IMR-90 (cell line): Measurements from ENCODE around the gene GLB1L.

Source experiments
- CEBPB ChIP-seq: IDR thresholded peaks from 2 replicates; pipeline ENCODE4 v1.6.1; 2012; ENCODE audit warnings: low read depth, low read length, improper control_type of control experiment
- MAZ ChIP-seq: IDR thresholded peaks from 2 replicates; pipeline ENCODE4 v1.6.1; 2012; ENCODE audit warnings: low read depth, mild to moderate bottlenecking, low read length, improper control_type of control experiment, moderate library complexity, borderline replicate concordance
- POLR2A ChIP-seq: IDR thresholded peaks from 2 replicates; pipeline ENCODE4 v1.6.1; 2012; ENCODE audit warnings: mild to moderate bottlenecking, low read depth, low read length
- RAD21 ChIP-seq: IDR thresholded peaks from 2 replicates; pipeline ENCODE4 v1.6.1; 2012; ENCODE audit warnings: low read length, improper control_type of control experiment
- SMC3 ChIP-seq: fragments of 150-350 bp; IDR thresholded peaks from 2 replicates; pipeline ENCODE4 v1.6.1; 2016; ENCODE audit warnings: low read depth, mild to moderate bottlenecking, antibody characterized with exemption, low read length, moderate library complexity
- TF ChIP-seq, protein P1 (sequence below): conservative IDR thresholded peaks from 2 replicates; pipeline ENCODE4 v1.5.1; 2012; ENCODE audit warnings: mild to moderate bottlenecking, low read depth, low read length, improper control_type of control experiment

DNA sequence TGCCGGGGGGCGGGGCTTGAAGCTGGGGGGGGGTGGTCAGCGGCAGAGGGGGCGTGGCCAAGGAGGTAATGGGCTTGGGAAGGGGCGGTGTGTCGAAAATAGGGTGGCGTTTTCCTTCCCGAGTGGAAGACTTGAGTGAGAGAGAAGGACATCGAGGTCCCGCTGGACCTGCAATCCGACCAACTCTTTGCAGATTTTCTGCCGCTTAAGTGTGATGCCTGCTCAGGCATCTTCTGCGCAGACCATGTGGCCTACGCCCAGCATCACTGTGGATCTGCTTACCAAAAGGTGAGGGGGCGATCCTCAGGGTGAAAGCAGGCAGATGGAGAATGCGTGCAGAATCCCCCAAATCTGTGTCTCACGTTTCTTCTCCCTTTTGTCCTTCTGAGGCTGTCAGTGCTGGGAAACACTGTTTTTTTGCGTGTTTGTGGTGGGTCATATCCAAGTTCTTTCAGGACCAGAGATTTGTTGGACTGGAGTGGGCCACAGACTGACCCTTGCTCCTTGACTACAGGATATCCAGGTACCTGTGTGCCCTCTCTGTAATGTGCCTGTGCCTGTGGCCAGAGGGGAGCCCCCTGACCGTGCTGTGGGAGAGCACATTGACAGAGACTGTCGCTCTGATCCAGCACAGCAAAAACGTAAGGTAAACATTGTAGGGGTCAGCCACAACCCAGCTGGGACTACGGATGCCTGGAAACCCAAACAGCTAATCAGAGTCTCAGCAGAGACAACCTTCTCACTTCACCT is 37.9 kb downstream of the GLB1L start:
- TF ChIP-seq CEBPB = no peak
- no peak for TF ChIP-seq POLR2A
- TF ChIP-seq RAD21 = no peak
- TF ChIP-seq, protein P1, sequence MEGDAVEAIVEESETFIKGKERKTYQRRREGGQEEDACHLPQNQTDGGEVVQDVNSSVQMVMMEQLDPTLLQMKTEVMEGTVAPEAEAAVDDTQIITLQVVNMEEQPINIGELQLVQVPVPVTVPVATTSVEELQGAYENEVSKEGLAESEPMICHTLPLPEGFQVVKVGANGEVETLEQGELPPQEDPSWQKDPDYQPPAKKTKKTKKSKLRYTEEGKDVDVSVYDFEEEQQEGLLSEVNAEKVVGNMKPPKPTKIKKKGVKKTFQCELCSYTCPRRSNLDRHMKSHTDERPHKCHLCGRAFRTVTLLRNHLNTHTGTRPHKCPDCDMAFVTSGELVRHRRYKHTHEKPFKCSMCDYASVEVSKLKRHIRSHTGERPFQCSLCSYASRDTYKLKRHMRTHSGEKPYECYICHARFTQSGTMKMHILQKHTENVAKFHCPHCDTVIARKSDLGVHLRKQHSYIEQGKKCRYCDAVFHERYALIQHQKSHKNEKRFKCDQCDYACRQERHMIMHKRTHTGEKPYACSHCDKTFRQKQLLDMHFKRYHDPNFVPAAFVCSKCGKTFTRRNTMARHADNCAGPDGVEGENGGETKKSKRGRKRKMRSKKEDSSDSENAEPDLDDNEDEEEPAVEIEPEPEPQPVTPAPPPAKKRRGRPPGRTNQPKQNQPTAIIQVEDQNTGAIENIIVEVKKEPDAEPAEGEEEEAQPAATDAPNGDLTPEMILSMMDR = no peak
- TF ChIP-seq MAZ = no peak
- TF ChIP-seq SMC3 = no peak
